GM12878 (cell line): ENCODE measurements around the gene ACACB. TPM values are rescaled to one million over a fixed set of nuclear protein-coding genes. Genes with fewer than 3 reads are reported as not detected.

Experiments
- CBX5 ChIP-seq: sonication (generic); IDR thresholded peaks from 2 replicates; pipeline ENCODE4 v1.6.1; 2016; ENCODE audit warnings: low read depth, moderate library complexity, mild to moderate bottlenecking, inconsistent platforms
- GABPA ChIP-seq: IDR thresholded peaks from 2 replicates; pipeline ENCODE4 v1.6.1; 2014; ENCODE audit warnings: antibody characterized with exemption, low read depth, mild to moderate bottlenecking, inconsistent platforms
- HCFC1 ChIP-seq: fragments of 150-350 bp; IDR thresholded peaks from 2 replicates; pipeline ENCODE4 v1.6.1; 2014; ENCODE audit warnings: low read length
- NR2F1 ChIP-seq: fragments of 450-650 bp; conservative IDR thresholded peaks from 2 replicates; pipeline ENCODE4 v1.6.1; 2017; ENCODE audit warnings: mild to moderate bottlenecking
- RAD21 ChIP-seq: IDR thresholded peaks from 2 replicates; pipeline ENCODE4 v1.6.1; 2011; ENCODE audit warnings: mild to moderate bottlenecking, low read depth, low read length, moderate library complexity; ENCODE audit not compliant: insufficient read depth
- REST ChIP-seq: IDR thresholded peaks from 2 replicates; pipeline ENCODE4 v1.6.1; 2012; ENCODE audit warnings: mild to moderate bottlenecking, low read depth, low read length
- ZBTB11 ChIP-seq: fragments of 450-650 bp; formaldehyde crosslinking; IDR thresholded peaks from 2 replicates; pipeline ENCODE4 v1.5.0; 2022; ENCODE audit warnings: mild to moderate bottlenecking, missing genetic modification characterization
- polyA plus RNA-seq, 11 experiments: library from polyadenylated mRNA; depleted of rRNA in 4 of 11; unstranded in 6 of 11; stranded (reverse) in 5 of 11; fragments of >200 nt; fragmentation: Nextera tagmentation in 4 of 11; fragmentation: Illumina TruSeq in 1 of 11; extraction: Ambion mirVana in 4 of 11; extraction: Trizol in 1 of 11; gene quantifications; 1 replicate in 1 of 11; 2 replicates in 10 of 11; pipeline versions ENCODE4 v1.2.1 to v1.2.3, GENCODE V29; 2011 to 2016; ENCODE audit warnings: inconsistent platforms in 2 of 11, missing spikeins in 2 of 11, low read depth in 1 of 11
- total RNA-seq, 4 experiments: library from RNA; depleted of rRNA in 3 of 4; stranded (reverse); fragments of >200 nt in 3 of 4; fragmentation: Illumina TruSeq in 1 of 4; extraction: Trizol in 1 of 4; gene quantifications; 2 replicates each; pipeline versions ENCODE4 v1.2.1 to v1.2.3, GENCODE V29; 2013 to 2021
- TF ChIP-seq, protein P1 (sequence below): fragments of 450-650 bp; IDR thresholded peaks from 2 replicates; pipeline ENCODE4 v1.6.1; 2014; ENCODE audit warnings: mild to moderate bottlenecking

Gene ACACB
- total and polyA plus RNA-seq, 10 of the 15 experiments (the other 5 are each of a cell fraction or from before 2014, with no cell fraction given): 0.05 to 1.9 (median 0.38) TPM; not detected in 2

- TF ChIP-seq REST (no peak), ZBTB11 (CRISPR knock-in tag) (no peak), CBX5 (no peak), RAD21 (no peak), NR2F1 (no peak), HCFC1 (no peak), GABPA (no peak)
- TF ChIP-seq, protein P1, sequence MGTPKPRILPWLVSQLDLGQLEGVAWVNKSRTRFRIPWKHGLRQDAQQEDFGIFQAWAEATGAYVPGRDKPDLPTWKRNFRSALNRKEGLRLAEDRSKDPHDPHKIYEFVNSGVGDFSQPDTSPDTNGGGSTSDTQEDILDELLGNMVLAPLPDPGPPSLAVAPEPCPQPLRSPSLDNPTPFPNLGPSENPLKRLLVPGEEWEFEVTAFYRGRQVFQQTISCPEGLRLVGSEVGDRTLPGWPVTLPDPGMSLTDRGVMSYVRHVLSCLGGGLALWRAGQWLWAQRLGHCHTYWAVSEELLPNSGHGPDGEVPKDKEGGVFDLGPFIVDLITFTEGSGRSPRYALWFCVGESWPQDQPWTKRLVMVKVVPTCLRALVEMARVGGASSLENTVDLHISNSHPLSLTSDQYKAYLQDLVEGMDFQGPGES: no peak
These were observed 170.8 kb downstream of the ACACB start (continued) for GRCh38 chr12:109287181-109287580.
